GM12873 (cell line): ENCODE data around the gene VCAN.

ENCODE experiments used
- CTCF ChIP-seq: IDR thresholded peaks from 2 replicates; pipeline ENCODE4 v1.5.1; 2012; ENCODE audit warnings: low read depth, mild to moderate bottlenecking, moderate library complexity, low read length, control low read depth; ENCODE audit not compliant: insufficient read depth; ENCODE audit errors: missing control alignments

VCAN gene

GRCh38 chr5:83554686-83555085 is 83.1 kb downstream of the VCAN start:
- no peak for TF ChIP-seq CTCF

- TF ChIP-seq CTCF = no peak
These were observed 83.7 kb downstream of the VCAN start for GRCh38 chr5:83555263-83555662.

GRCh38 chr5:83556190-83556589 is 84.6 kb downstream of the VCAN start:
- no peak for TF ChIP-seq CTCF

- no peak for TF ChIP-seq CTCF
These were observed 87.7 kb downstream of the VCAN start for GRCh38 chr5:83559118-83559785.

GRCh38 chr5:83562071-83562606 is 90.6 kb downstream of the VCAN start:
- TF ChIP-seq CTCF = no peak

GRCh38 chr5:83562791-83563557 is 91.4 kb downstream of the VCAN start:
- no peak for TF ChIP-seq CTCF

- no peak for TF ChIP-seq CTCF
These were observed 92.1 kb downstream of the VCAN start for GRCh38 chr5:83563631-83564030.
